ENCODE data around the gene DHRS7B.
"Not testable (repeated sequence)": the region's sequence is repeated elsewhere in the genome, so short reads cannot be mapped to it uniquely, and the experiment has no call there.

DHRS7B gene

GRCh38 chr17:21113049-21113690 lies 13.6 kb upstream of the DHRS7B start:
- TF ChIP-seq ZFX (IDR thresholded peaks at IDR 0.05; ENCODE audit: borderline replicate concordance) (no peak), CTCF (IDR thresholded peaks at IDR 0.05) (no peak)
- H3K27ac ChIP-seq: no peak overlapping the region

GRCh38 chr17:21113716-21114115 lies 13.0 kb upstream of the DHRS7B start:
- no peak overlapping the region for H3K27ac ChIP-seq
- TF ChIP-seq CTCF (IDR thresholded peaks at IDR 0.05) (no peak), ZFX (IDR thresholded peaks at IDR 0.05; ENCODE audit: borderline replicate concordance) (no peak)

- H3K27ac ChIP-seq: not testable (repeated sequence)
Observed at GRCh38 chr17:21114791-21115190, 12.0 kb upstream of the DHRS7B start.

- H3K27ac ChIP-seq: no peak overlapping the region
- peak; percentile 95 for TF ChIP-seq CTCF (IDR thresholded peaks at IDR 0.05)
- TF ChIP-seq ZFX (IDR thresholded peaks at IDR 0.05; ENCODE audit: borderline replicate concordance): no peak
Observed at GRCh38 chr17:21119247-21119918, 7.4 kb upstream of the DHRS7B start.

GRCh38 chr17:21119919-21120249 lies 6.9 kb upstream of the DHRS7B start:
- TF ChIP-seq CTCF (IDR thresholded peaks at IDR 0.05) (peak; percentile 70), ZFX (IDR thresholded peaks at IDR 0.05; ENCODE audit: borderline replicate concordance) (no peak)
- no peak overlapping the region for H3K27ac ChIP-seq

GRCh38 chr17:21124086-21124485 lies 2.7 kb upstream of the DHRS7B start:
- H3K27ac ChIP-seq: no peak overlapping the region
- TF ChIP-seq ZFX (IDR thresholded peaks at IDR 0.05; ENCODE audit: borderline replicate concordance): no peak

GRCh38 chr17:21124517-21124916 lies 2.2 kb upstream of the DHRS7B start:
- not testable (repeated sequence) for H3K27ac ChIP-seq

GRCh38 chr17:21125862-21126261 lies 902 bp upstream of the DHRS7B start:
- H3K27ac ChIP-seq: no peak overlapping the region

More at GRCh38 chr17:21125862-21126261, 902 bp upstream of the DHRS7B start:
- TF ChIP-seq ZFX (IDR thresholded peaks at IDR 0.05; ENCODE audit: borderline replicate concordance) (no peak), CTCF (IDR thresholded peaks at IDR 0.05) (no peak)

Measured in 22Rv1 (cell line).